D721Med (cell line): ENCODE results near the gene GNAL.

Experiments
- DNase-seq: peaks from one replicate; pipeline ENCODE4 v3.0.0; 2011; ENCODE audit warnings: low spot score; ENCODE audit not compliant: insufficient read length
- FAIRE-seq: peaks from 2 replicates; lab custom pipeline; 2011; peaks lifted over from hg19 to GRCh38; lab: Jason Lieb, UNC
- CTCF ChIP-seq: IDR thresholded peaks from 2 replicates; pipeline ENCODE4 v1.5.1; 2012; ENCODE audit warnings: mild to moderate bottlenecking, control low read depth; ENCODE audit not compliant: insufficient read depth; ENCODE audit errors: missing control alignments

Gene GNAL

GRCh38 chr18:11750171-11750570, 61.1 kb downstream of the GNAL start:
- no peak for TF ChIP-seq CTCF
- no peak for FAIRE-seq
- DNase-seq: no peak

GRCh38 chr18:11750581-11751310, 61.7 kb downstream of the GNAL start:
- FAIRE-seq (no peak), DNase-seq (no peak)
- TF ChIP-seq CTCF: no peak

DNA sequence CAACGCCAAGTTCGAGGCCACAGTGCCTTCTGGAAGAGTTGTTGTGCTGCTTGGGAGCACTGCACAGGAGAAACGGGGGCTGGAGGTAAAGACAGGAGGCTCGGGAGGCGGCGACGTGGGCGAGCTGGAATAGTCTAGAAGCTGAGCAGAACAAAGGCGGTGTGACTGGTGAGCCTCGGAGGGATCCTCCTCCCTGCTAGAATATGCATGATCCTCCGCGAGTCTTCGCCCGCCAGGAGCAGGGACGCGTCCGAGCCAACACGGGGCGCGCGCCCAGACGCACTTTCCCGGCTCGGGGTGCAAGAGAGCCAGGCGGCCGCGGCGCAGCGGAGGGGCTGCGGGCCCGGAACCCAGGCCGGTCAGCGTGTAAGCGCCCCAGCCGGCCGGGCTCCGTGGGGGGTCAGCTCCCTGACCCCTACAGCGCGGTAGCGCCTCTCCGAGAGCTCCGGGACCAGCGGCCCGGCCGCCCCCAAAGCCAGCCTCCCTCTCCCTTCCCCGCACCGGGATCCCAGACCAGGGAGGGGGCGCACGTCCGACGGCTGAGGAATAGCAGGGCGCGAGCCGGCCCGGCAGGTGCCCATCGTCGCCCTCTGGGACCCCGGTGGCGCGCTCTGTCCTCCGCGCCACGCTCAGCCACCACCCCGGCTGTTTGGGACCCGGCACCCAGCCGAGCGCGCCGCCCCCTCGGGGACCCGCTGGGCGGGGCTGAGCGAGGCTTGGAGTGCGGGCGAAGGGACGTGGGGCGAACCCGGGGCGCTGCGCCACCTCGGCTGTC, 62.5 kb downstream of the GNAL start:
- FAIRE-seq (no peak), DNase-seq (no peak)
- no peak for TF ChIP-seq CTCF

DNA sequence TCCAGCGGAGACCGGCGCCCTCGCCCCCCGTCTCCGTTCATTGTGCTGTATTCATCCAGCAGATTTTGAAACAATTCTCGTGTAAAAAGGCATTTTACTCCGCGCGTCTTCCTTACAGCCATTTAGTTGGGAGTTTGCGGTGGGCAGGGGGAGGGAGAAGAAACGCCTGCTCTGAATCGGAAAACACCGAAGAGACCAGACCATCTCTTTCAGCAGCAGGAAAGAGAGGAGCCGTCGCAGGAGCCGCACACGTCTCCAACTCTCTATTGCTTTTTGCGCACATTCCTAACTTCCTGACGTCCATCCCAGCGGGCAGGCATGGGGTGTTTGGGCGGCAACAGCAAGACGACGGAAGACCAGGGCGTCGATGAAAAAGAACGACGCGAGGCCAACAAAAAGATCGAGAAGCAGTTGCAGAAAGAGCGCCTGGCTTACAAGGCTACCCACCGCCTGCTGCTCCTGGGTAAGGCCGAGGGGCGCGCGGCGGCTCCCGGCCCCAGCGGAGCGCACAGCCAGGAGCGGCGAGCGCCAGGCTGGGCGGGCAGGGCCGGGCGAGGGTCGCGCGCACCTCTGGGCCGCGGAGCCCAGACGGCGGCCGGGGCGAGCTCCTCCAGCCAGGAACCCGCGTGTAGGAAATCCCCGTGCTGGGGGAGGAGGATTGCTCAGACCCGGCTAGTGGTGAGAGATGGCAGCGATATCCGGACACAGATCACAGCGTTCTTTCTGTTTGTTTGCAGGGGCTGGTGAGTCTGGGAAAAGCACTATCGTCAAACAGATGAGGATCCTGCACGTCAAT, 63.2 kb downstream of the GNAL start:
- DNase-seq (no peak), FAIRE-seq (no peak)
- TF ChIP-seq CTCF: no peak

- TF ChIP-seq CTCF: no peak
- no peak for FAIRE-seq
- no peak for DNase-seq
Observed at GRCh38 chr18:11754979-11755378, 65.9 kb downstream of the GNAL start.

GRCh38 chr18:11757084-11757590, 68.1 kb downstream of the GNAL start:
- FAIRE-seq (no peak), DNase-seq (no peak)
- no peak for TF ChIP-seq CTCF
